HG03064 (cell line): ENCODE data around the gene NLGN3.
A peak's percentile ranks its signal among the peaks of the same experiment; 100 is the strongest.
"Not testable (repeated sequence)": the region's sequence is repeated elsewhere in the genome, so short reads cannot be mapped to it uniquely, and the experiment has no call there.

Experiments
- ATAC-seq: cut with Tn5 transposase; IDR thresholded peaks from one replicate; pipeline ENCODE4 v1.9.1; 2021; ENCODE audit warnings: low read depth; ENCODE audit not compliant: unreplicated experiment

Gene NLGN3

GRCh38 chrX:71168134-71168533, 23.5 kb downstream of the NLGN3 start:
- ATAC-seq: no peak

DNA sequence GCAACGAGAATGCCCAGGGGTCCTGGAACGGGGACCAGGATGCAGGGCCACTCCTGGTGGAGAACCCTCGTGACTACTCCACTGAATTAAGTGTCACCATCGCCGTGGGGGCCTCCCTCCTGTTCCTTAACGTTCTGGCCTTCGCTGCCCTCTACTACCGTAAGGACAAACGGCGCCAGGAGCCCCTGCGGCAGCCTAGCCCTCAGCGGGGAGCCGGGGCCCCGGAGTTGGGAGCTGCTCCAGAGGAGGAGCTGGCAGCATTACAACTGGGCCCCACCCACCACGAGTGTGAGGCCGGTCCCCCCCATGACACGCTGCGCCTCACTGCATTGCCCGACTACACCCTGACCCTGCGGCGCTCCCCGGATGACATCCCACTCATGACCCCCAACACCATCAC, 24.9 kb downstream of the NLGN3 start:
- ATAC-seq: no peak

GRCh38 chrX:71170660-71171059, 26.0 kb downstream of the NLGN3 start:
- no peak for ATAC-seq

DNA sequence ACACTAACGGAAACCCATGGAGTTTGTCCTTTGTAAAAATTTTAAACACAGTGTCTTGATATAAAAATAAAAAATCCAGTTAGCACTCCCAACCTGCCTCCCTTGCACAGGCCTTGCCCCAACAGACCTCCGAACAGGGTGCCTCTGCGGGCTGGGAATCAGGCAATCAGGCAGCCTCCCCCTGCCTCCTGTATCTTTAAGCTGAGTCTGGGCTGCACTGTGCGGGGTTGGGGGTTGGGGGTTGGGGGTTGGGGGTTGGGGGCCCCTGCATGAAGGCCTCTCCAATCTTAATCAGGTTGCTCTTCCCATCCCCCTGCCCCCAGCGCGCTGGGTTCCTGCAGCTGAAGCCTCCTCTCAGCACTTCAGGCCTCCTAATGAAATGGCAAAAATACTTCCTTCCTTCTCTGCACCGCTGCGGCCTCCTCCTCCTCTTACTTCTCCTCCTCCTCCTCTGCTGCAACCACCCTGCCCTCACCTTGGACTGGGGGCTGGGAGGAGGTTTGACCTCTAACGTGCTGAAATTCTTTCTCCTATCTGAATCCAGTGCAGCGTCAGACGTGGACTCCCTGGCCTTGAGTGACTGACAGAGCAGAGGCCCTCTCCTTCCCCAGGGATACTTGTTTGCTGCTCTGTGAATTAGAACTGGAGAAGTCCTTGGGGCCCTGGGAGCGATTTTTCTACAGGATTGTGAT, 26.6 kb downstream of the NLGN3 start:
- ATAC-seq: no peak

GRCh38 chrX:71173440-71173839, 28.8 kb downstream of the NLGN3 start:
- no peak for ATAC-seq

- ATAC-seq: no peak
Measured at GRCh38 chrX:71174795-71175194, 30.2 kb downstream of the NLGN3 start.

GRCh38 chrX:71175531-71175930, 30.9 kb downstream of the NLGN3 start:
- ATAC-seq: no peak

GRCh38 chrX:71177327-71177726, 32.7 kb downstream of the NLGN3 start:
- ATAC-seq: no peak

DNA sequence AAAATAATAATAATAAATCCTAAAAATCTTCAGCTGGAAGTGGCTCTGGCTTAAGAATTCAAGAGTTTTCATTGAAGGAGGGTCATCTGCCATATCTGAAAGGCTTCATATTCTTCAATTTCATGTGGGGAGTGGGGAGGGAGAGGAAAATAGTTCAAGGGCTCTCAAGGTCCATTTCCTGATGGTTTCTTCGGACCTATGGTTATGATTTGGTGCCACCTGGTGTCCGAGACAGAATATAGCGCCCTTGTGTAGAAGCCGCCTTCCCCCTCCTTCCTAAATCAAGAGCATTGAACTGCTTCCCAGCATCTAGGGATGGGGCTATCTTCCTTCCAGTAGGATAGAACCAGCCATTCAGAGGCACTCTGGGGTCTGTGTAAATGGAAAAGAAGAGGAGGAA, 34.3 kb downstream of the NLGN3 start:
- no peak for ATAC-seq

DNA sequence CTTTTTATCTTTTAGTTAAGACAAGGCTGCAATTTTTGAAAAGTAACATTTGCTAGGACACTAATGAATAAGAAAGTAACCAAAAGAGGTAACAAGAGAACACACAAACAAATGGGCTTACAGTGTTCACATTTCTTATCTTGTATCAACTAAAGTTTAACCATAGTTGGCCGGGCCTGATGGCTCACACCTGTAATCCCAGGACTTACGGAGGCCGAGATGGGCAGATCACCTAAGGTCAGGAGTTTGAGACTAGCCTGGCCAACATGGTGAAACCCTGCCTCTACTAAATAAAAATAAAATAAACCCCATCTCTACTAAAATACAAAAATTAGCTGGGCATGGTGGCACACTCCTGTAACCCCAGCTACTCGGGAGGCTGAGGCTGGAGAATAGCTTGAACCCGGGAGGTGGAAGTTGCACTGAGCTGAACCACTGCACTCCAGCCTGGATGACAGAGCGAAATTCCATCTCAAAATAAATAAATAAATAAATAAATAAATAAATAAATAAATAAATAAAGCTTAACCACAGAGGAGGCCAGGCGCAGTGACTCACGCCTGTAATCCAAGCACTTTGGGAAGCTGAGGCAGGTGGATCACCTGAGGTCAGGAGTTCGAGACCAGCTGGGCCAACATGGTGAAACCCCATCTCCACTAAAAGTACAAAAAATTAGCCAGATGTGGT, 36.1 kb downstream of the NLGN3 start:
- not testable (repeated sequence) for ATAC-seq

GRCh38 chrX:71181558-71181909, 36.9 kb downstream of the NLGN3 start:
- peak; percentile 34 for ATAC-seq

GRCh38 chrX:71181910-71182799, 37.5 kb downstream of the NLGN3 start:
- peak; percentile 80 for ATAC-seq

DNA sequence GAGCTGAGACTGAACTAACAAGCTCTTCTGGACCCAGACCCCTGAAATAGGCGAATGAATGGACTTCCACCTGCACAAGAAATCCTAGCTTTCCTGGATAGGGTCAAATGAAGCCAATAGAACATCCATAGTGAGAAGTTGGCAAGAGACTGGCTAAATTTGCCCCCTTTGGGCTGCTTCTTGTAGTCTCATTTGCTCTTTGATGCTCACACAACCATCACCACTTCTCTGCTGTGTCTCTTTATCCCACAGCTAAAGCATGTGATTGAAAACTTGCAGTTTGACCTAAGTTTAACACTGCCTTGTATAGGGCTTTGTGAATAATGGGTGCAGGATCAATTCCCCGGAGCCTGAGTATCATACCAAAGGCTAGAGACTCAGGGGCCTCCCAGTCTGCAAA, 38.2 kb downstream of the NLGN3 start:
- no peak for ATAC-seq

DNA sequence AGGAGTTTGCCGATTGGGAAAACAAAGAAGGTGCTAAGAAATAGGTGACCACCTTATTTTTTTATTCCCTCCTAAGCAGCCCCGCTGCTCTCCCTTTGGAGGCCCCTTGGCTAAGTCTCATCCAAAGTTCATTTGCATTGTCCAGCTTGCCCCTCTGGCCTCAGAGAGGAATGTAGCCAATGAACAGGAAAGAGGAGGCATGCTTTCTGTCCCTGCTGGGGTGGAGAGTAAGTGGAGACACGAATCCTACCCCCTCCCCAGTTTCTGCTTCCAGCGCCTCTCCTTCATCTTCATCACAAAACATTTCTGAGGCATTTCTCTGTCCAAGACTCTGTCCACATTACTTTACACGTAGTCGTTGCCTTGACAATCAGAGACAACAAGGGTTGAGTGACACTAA, 38.7 kb downstream of the NLGN3 start:
- no peak for ATAC-seq

GRCh38 chrX:71184092-71184491, 39.5 kb downstream of the NLGN3 start:
- no peak for ATAC-seq

DNA sequence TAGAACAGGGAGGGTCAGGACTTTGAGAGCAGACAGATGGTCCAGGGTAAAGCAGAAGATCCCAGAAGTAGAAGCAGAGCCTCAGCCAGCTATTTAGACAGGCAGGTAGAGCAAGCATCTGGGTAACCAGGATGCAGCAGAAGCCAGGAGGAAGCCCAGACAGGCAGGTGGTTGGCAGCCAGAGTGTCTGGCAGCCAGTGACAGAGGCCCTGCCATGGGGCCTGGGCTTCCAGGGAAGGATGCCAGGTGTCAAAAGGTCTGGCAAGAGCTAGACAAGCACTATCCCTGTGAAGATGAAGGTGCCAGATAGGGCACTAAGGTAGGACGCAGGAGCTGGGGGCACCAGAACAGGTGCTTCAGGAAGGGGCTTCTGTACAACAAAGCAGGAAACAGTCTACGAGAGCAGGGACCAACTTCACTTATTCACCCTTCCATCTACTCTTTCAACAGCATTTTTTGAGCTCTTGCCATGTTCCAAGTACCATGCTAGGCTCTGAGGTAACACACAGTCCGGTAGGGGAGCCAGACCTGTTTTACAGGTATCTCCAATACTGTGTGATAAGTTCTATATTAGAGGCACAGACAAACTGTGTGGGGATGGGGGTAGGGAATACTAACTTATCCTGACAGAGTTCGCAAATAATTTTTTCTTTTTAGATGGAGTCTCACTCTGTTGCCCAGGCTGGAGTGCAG, 40.3 kb downstream of the NLGN3 start:
- no peak for ATAC-seq

- no peak for ATAC-seq
Measured at GRCh38 chrX:71191248-71191647, 46.6 kb downstream of the NLGN3 start.

- ATAC-seq: no peak
Measured at GRCh38 chrX:71195964-71196649, 51.5 kb downstream of the NLGN3 start.

GRCh38 chrX:71198066-71198465, 53.4 kb downstream of the NLGN3 start:
- no peak for ATAC-seq

DNA sequence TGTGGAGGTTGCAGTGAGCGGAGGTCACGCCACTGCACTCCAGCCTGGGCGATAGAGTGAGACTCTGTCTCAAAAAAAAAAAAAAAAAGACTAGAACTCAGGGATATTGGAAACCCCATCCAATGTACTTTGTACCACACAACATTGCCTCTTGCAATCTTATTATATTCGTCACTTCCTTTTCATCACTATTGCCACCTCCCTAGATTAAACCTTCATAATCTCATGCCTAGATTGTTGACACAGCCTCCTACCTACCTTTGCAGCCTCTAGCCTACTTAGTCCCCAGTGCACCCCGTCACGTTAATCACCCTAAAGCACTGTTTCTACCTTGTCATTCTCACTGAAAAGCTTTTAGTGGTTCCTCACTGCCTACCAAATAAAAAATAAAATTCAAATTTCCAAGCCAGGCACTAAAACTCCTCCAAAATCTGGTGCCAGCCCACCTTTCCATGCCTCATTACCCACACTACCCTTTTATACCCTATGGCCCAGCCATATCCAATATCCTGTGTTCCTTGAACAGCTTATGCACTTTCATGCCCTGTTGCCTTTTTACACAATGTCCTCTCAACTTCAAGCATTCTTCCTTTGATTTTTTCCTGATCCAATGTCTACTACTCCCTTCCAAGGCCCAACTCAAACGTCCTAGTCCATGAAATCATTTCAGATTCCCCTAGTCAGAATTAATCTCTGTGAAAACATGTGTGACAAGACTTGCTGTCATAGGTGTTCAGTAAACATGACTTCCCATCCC, 54.8 kb downstream of the NLGN3 start:
- ATAC-seq: no peak
